Common myeloid progenitor, CD34-positive (primary cell): ENCODE data around the gene CRLF1.
"Not testable (repeated sequence)": the region's sequence is repeated elsewhere in the genome, so short reads cannot be mapped to it uniquely, and the experiment has no call there.

Experiments used
- CTCF ChIA-PET: fragments of 350-600 bp; sonication (Branson Sonifier 250); formaldehyde crosslinking; loops from one replicate; lab custom pipeline; 2021; ENCODE audit warnings: antibody characterized with exemption; lab: Charles Lee
- POLR2A ChIA-PET: fragments of 350-600 bp; sonication (Branson Sonifier 250); formaldehyde crosslinking; loops from one replicate; lab custom pipeline; 2021; ENCODE audit warnings: antibody characterized with exemption; lab: Charles Lee
- DNase-seq, 3 donors: peaks; one replicate each; pipeline versions ENCODE4 v3.0.0 to v3.0.0-alpha.2; 2013
- H3K27ac ChIP-seq, 2 experiments: 1 replicate in 1 of 2; 2 replicates in 1 of 2; pipeline ENCODE4 v1.7.0; 2013; ENCODE audit warnings: inconsistent platforms in 2 of 2, low read length in 2 of 2, mild to moderate bottlenecking in 2 of 2, low read depth in 1 of 2, moderate library complexity in 1 of 2; ENCODE audit not compliant: severe bottlenecking in 2 of 2, insufficient read depth in 1 of 2, poor library complexity in 1 of 2
- H3K27me3 ChIP-seq, 5 experiments: replicated peaks in 2 of 5; 1 replicate in 3 of 5; 2 replicates in 2 of 5; pipeline versions ENCODE4 v1.6.1 to v1.7.0; 2013; ENCODE audit warnings: low read length in 4 of 5, mild to moderate bottlenecking in 2 of 5, moderate library complexity in 2 of 5, inconsistent platforms in 1 of 5; ENCODE audit not compliant: insufficient read depth in 5 of 5, control insufficient read depth in 4 of 5
- H3K36me3 ChIP-seq, 4 experiments: 1 replicate in 2 of 4; 2 replicates in 2 of 4; pipeline versions ENCODE4 v1.6.1 to v1.7.0; 2013; ENCODE audit warnings: low read length in 3 of 4, control low read depth in 1 of 4, mild to moderate bottlenecking in 1 of 4; ENCODE audit not compliant: control insufficient read depth in 4 of 4, insufficient read depth in 4 of 4
- H3K4me1 ChIP-seq, 4 experiments: 1 replicate in 3 of 4; 2 replicates in 1 of 4; pipeline versions ENCODE4 v1.6.1 to v1.7.1; 2013; ENCODE audit warnings: low read length in 3 of 4, mild to moderate bottlenecking in 3 of 4, control low read depth in 1 of 4, inconsistent platforms in 1 of 4, moderate library complexity in 1 of 4; ENCODE audit not compliant: control insufficient read depth in 4 of 4, insufficient read depth in 4 of 4; ENCODE audit errors: control extremely low read depth in 1 of 4
- H3K4me3 ChIP-seq, 7 experiments: 1 replicate in 4 of 7; 2 replicates in 3 of 7; pipeline versions ENCODE4 v1.5.1 to v1.7.0; 2013; ENCODE audit warnings: mild to moderate bottlenecking in 7 of 7, low read length in 6 of 7, moderate library complexity in 6 of 7, inconsistent platforms in 2 of 7, low read depth in 2 of 7, control low read depth in 1 of 7; ENCODE audit not compliant: insufficient read depth in 4 of 7, control insufficient read depth in 1 of 7; ENCODE audit errors: extremely low read depth in 1 of 7
- H3K9me3 ChIP-seq, 5 experiments: 1 replicate in 4 of 5; 2 replicates in 1 of 5; pipeline versions ENCODE4 v1.6.1 to v1.7.1; 2013; ENCODE audit warnings: low read length in 4 of 5, mild to moderate bottlenecking in 2 of 5, inconsistent platforms in 1 of 5, low read depth in 1 of 5, moderate library complexity in 1 of 5; ENCODE audit not compliant: control insufficient read depth in 4 of 5, insufficient read depth in 2 of 5; ENCODE audit errors: control extremely low read depth in 1 of 5
- WGBS: methylation state at CpG from one replicate; pipeline ENCODE4 v1.1.5; 2013; ENCODE audit not compliant: insufficient coverage; 5-methylcytosine and 5-hydroxymethylcytosine counted together

The CRLF1 gene

DNA sequence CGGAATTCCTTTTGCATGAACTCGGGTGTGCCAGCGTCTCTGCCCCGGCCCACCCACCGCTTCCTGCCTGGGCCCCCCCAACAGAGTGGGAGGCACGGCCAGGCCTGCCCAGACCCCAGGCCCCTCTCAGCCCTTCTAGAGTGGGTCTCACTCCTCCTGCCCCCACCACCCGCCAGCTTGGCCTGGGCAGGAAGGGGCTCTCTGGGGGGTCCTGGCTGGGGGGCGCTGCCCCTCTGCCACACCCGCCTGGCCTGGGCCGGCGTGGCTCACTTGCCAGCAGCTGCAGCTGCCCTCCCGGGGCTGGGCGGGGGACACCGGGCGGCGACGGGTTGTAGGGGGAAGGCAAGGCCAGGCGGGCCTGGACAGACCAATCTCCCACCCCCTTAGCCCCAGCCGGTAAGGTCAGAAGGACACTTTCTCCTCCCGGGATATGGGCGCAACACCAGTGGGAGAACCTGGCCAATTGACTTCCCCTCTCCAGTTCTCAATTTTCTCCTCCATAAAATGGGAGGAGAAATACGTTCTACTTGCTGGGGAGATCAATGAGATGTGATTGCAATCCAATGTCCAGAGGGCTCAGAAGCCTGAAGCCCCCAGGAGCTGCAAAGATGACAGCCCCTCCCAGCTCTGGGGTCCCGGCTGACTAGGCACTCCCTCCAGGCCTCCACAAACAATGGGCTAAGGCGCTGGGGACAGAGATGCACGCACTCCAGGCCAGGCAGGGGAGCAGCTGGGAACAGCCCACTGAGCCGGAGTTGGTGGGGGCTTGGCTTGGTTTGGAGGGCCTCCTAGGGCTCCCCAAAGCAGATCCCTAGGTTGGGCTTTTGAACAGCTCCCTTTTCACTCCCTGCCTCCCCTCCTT is 2.4 kb downstream of the CRLF1 start:
- ChIA-PET CTCF (interaction anchor here (1.2 to 1.6 kb wide), 2 partner anchors 16 to 57 kb away, joined by 3 to 4 read pairs; partner anchors contain the start of gene REX1BD), POLR2A (no interaction called here)
- WGBS = 7% methylated on average over 5 of the region's 26 CpGs
- no peaks in the 10 kb centered on the region for H3K36me3 ChIP-seq
- no peak for DNase-seq
- H3K27me3 ChIP-seq = peaks cover 6 to 88% (median 34%) of the 10 kb centered on the region in 5 experiments
- H3K27ac ChIP-seq = no peak overlapping the region
- H3K4me3 ChIP-seq = no peak overlapping the region
- no peaks in the 10 kb centered on the region for H3K9me3 ChIP-seq
- peaks cover 0 to 20% (median 10%) of the 10 kb centered on the region in 4 experiments for H3K4me1 ChIP-seq

DNA sequence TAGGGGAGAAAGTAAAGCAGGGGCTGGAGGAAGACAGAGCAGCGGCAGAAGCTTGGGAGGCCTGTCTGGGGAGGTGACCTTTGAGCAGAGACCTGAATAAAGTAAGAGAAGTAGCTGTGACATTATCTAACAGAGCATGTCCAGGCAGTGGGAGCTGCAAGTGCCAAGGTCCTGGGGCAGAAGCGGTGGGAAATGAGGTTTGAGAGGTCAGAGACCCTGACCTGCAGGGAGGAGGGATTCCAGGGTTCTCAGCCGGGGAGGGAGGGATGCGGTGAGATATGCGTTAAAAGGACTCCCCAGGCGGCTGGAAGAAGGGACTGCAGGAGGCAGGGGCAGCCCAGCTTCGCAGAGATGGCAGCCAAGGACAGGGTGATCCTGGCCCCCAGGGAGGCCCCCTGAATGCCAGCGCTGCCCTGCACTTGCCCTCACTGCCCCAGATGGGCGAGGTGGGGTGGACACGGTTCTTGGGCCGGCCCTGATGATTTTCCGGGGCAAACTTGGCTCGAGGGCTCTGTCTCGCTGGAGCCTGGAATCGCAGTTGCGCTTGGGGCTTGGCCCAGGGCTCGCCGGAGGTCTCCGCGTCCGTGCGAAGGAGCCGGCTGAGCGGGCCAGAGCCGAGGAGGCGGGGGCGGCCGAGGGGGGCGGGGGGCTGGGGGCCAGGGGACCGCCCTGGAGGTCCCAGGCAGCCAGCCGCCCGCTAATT is 3.2 kb downstream of the CRLF1 start:
- DNase-seq = peak; percentile 55 to 66 (median 57)
- H3K27ac ChIP-seq = no peak overlapping the region
- H3K4me1 ChIP-seq = peaks cover 0 to 20% (median 10%) of the 10 kb centered on the region in 4 experiments
- CTCF ChIA-PET = interaction anchor here (1.6 kb wide), 1 partner anchor 15 kb away, joined by 4 read pairs; the partner anchor contains the start of gene REX1BD
- WGBS = 13% methylated on average over 14 of the region's 32 CpGs
- peak overlapping the region in 2 of 7 experiments; percentile 11 to 20 for H3K4me3 ChIP-seq
- peaks cover 3 to 87% (median 27%) of the 10 kb centered on the region in 5 experiments for H3K27me3 ChIP-seq
- H3K9me3 ChIP-seq = no peaks in the 10 kb centered on the region
- POLR2A ChIA-PET = no interaction called here
- no peaks in the 10 kb centered on the region for H3K36me3 ChIP-seq

DNA sequence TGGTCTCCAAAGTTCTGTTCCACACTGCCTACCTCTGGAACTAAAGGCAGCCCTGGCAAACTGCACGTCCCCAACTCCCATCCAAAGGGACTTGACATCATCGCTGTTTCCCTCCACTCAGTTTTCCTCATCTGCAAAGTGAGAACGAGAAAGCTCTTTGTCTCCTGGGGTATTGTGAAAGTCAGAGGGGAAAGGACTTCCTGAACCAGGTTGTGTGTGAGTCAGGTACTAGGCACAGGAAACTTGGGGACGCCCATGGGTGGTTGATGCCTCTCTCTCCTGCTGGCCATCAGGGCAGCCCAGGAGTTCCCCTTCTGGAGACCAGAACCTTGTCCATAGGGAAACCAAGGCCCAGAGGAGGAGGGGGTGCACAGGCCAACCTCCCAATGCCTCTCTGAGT is 4.7 kb downstream of the CRLF1 start:
- ChIA-PET CTCF (no interaction called here), POLR2A (no interaction called here)
- no peak for DNase-seq
- peaks cover 0 to 85% (median 20%) of the 10 kb centered on the region in 5 experiments for H3K27me3 ChIP-seq
- H3K36me3 ChIP-seq = no peaks in the 10 kb centered on the region
- no peak overlapping the region for H3K4me3 ChIP-seq
- H3K27ac ChIP-seq = no peak overlapping the region
- peaks cover 0 to 13% (median 8%) of the 10 kb centered on the region in 4 experiments for H3K4me1 ChIP-seq
- WGBS = 79% methylated on average over 3 of the region's 4 CpGs
- no peaks in the 10 kb centered on the region for H3K9me3 ChIP-seq

DNA sequence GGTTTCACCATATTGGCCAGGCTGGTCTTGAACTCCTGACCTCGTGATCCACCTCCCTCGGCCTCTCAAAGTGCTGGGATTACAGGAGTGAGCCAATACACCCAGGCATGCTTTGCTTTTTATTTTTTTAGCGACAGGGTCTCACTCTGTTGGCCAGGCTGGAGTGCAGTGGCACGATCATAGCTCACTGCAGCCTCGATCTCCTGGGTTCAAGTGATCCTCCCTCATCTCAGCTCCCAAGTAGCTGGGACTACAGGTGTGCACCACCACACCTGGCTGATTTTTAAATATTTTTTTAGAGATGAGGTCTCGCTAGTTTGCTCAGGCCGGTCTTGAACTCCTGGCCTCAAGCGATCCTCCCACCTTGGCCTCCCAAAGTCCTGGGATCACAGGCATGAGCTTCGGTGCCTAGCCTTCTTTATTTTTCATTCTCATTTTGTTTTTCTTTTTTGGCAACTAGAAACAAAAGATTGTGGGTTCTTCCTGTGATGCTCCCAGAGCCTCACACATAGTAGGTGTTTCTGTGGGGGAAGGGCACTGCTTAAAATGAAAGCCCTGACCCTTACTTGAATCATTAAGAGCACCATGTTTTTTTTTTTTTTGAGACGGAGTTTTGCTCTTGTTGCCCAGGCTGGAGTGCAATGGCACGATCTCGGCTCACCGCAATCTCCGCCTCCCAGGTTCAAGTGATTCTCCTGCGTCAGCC is 5.8 kb downstream of the CRLF1 start:
- H3K4me1 ChIP-seq = peaks cover 0 to 13% (median 11%) of the 10 kb centered on the region in 4 experiments
- peaks cover 0 to 88% (median 18%) of the 10 kb centered on the region in 5 experiments for H3K27me3 ChIP-seq
- WGBS = 95% methylated on average over 11 of the region's 15 CpGs
- DNase-seq, POLR2A ChIA-PET, H3K36me3 ChIP-seq, H3K9me3 ChIP-seq, H3K4me3 ChIP-seq, H3K27ac ChIP-seq: not testable (repeated sequence)
- CTCF ChIA-PET = interaction anchor here (1.7 kb wide), 1 partner anchor 10 kb away, joined by 5 read pairs; no protein-coding TSS in a partner anchor

DNA sequence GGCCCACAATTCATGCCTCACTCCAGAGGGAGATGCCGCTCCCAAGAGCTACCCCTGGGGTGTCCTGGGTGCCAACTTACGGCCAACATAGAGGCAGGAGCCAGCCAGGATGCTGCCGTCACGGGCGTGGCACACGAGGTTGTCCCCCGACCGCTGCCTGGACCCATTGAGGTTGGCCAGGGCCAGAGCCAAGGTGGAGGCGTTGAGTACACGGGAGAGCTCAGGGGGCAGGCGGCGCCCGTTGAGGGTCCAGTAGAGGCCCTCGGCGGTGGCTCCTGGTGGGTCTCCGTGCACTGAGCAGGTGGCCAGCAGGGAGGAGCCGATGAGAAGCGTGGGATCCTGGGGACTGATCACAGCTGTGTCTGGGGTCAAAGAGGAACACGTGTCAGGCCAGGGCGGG is 7.1 kb downstream of the CRLF1 start:
- Histone ChIP-seq H3K27ac (no peak overlapping the region), H3K27me3 (peaks cover 0 to 88% (median 18%) of the 10 kb centered on the region in 5 experiments), H3K4me1 (peaks cover 0 to 23% (median 19%) of the 10 kb centered on the region in 4 experiments), H3K9me3 (no peaks in the 10 kb centered on the region), H3K36me3 (no peaks in the 10 kb centered on the region), H3K4me3 (no peak overlapping the region)
- WGBS = 94% methylated on average over 19 of the region's 20 CpGs
- no peak for DNase-seq
- ChIA-PET CTCF (interaction anchor here (1.0 to 1.7 kb wide), 3 partner anchors 8 to 80 kb away, joined by 3 to 5 read pairs (median 3); no protein-coding TSS in a partner anchor), POLR2A (no interaction called here)

DNA sequence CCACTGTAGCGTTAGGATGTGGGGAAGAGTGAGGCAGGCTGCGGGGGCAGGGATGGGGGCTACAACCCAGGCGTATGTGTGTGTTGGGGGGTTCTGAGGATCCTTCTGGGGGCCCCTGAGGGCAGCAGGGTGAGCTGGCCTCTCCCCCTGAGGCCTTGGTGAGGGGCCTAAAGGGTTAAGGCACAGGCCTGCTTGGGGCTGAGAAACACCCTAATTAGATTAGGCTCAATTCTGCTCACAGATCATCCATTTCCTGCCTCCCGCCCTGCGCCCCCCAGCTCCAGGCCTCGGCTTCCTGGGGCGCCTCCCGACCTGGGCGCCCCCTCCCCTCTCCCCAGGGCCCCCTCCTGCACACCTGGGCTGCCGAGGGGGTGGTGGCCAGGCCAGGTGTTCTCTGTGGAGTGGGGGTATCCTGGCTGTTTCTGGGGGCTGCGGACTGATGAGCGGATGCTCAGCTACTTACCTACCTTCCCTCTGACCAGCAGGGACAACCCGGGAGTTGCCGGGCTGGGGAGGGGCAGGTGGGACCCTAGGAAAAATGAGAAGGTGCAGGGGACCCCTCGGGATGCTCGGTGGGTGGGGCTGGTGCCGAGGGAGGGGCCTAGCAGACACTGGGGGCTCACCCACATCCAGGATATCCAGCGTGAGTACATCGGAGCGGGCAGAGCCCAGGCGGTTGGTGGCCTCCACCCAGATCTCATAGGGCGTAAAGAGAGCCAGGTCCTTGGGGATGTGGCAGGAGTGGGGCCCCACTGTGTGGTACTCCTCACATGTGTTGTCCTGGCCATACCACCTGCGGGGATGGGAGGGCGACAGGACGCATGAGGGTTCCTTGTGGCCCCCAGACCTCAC is 8.6 kb downstream of the CRLF1 start:
- Histone ChIP-seq H3K9me3 (no peaks in the 10 kb centered on the region), H3K4me3 (no peak overlapping the region), H3K27me3 (peaks cover 0 to 74% (median 11%) of the 10 kb centered on the region in 5 experiments), H3K36me3 (no peaks in the 10 kb centered on the region), H3K4me1 (peaks cover 0 to 28% (median 23%) of the 10 kb centered on the region in 4 experiments), H3K27ac (no peak overlapping the region)
- CTCF ChIA-PET = interaction anchor here (0.5 to 1.2 kb wide), 4 partner anchors 9 to 266 kb away, joined by 3 read pairs; no protein-coding TSS in a partner anchor
- no peak for DNase-seq
- POLR2A ChIA-PET = no interaction called here
- 84% methylated on average over 7 of the region's 25 CpGs for WGBS
